Endothelial cell of umbilical vein (primary cell): Measurements from ENCODE around the gene HIVEP3. TPM values are rescaled to one million over a fixed set of nuclear protein-coding genes. Genes with fewer than 3 reads are reported as not detected.
"Not testable (repeated sequence)": the region's sequence is repeated elsewhere in the genome, so short reads cannot be mapped to it uniquely, and the experiment has no call there.

Experiments used
- BruUV-seq: library from RNA; stranded (reverse); fragments of 400-500 nt; replicated peaks from 2 replicates; lab custom pipeline; 2021; lab: Mats Ljungman, UMichigan
- CTCF ChIA-PET: fragments of 300-600, 350-600 bp; sonication (Branson Sonifier 250); formaldehyde crosslinking; loops from one replicate; lab custom pipeline; 2021; ENCODE audit warnings: antibody characterized with exemption, inconsistent platforms; lab: Charles Lee
- POLR2A ChIA-PET: fragments of 300-600, 350-600 bp; sonication (Branson Sonifier 250); formaldehyde crosslinking; loops from one replicate; lab custom pipeline; 2021; ENCODE audit warnings: antibody characterized with exemption, inconsistent platforms; lab: Charles Lee
- DNase-seq: peaks from one replicate; pipeline ENCODE4 v3.0.0-alpha.2; 2011; ENCODE audit warnings: low read depth, low spot score
- FAIRE-seq: peaks from 2 replicates; lab custom pipeline; 2011; peaks lifted over from hg19 to GRCh38; lab: Jason Lieb, UNC
- H2AFZ ChIP-seq: 2 replicates; pipeline ENCODE4 v1.6.0; 2012; ENCODE audit warnings: low read depth, low read length, control low read depth, inconsistent platforms
- H3K27ac ChIP-seq: 2 replicates; pipeline ENCODE4 v1.5.1; 2011; ENCODE audit warnings: low read depth, mild to moderate bottlenecking, control low read depth, low read length, moderate library complexity; ENCODE audit not compliant: insufficient read depth
- H3K27me3 ChIP-seq, 2 experiments: 2 replicates each; pipeline versions ENCODE4 v1.6.0 to v1.6.1; 2011; ENCODE audit warnings: low read length in 2 of 2, mixed read lengths in 1 of 2; ENCODE audit not compliant: control insufficient read depth in 2 of 2, insufficient read depth in 2 of 2
- H3K36me3 ChIP-seq, 2 experiments: 2 replicates in 1 of 2; 3 replicates in 1 of 2; pipeline ENCODE4 v1.5.1; 2011; ENCODE audit warnings: low read length in 2 of 2, mild to moderate bottlenecking in 1 of 2, moderate library complexity in 1 of 2; ENCODE audit not compliant: control insufficient read depth in 2 of 2, insufficient read depth in 2 of 2; ENCODE audit errors: extremely low read depth in 1 of 2
- H3K4me1 ChIP-seq: 3 replicates; pipeline ENCODE4 v1.5.1; 2011; ENCODE audit warnings: mild to moderate bottlenecking, low read length; ENCODE audit not compliant: control insufficient read depth, insufficient read depth; ENCODE audit errors: extremely low read depth
- H3K4me2 ChIP-seq: 2 replicates; pipeline ENCODE4 v1.6.1; 2011; ENCODE audit warnings: low read length, control low read depth, mixed read lengths; ENCODE audit not compliant: insufficient read depth
- H3K4me3 ChIP-seq, 3 experiments: fragments of 200-600 bp in 1 of 3; sonication (generic), shearing (Covaris generic) in 1 of 3; replicated peaks in 1 of 3; 2 replicates each; pipeline ENCODE4 v1.5.1; 2011 to 2016; ENCODE audit warnings: control low read depth in 3 of 3, low read length in 3 of 3, mild to moderate bottlenecking in 2 of 3, inconsistent platforms in 1 of 3, low read depth in 1 of 3, moderate library complexity in 1 of 3; ENCODE audit not compliant: insufficient read depth in 1 of 3
- H3K79me2 ChIP-seq: 2 replicates; pipeline ENCODE4 v1.6.0; 2012; ENCODE audit warnings: low read length, inconsistent platforms; ENCODE audit not compliant: control insufficient read depth, insufficient read depth
- H3K9ac ChIP-seq: replicated peaks from 2 replicates; pipeline ENCODE3; 2011; ENCODE audit warnings: low read length, control low read depth; ENCODE audit not compliant: insufficient read depth; ENCODE audit errors: extremely low read depth
- H3K9me1 ChIP-seq: replicated peaks from 3 replicates; pipeline ENCODE4 v1.6.0; 2011; ENCODE audit warnings: mild to moderate bottlenecking, low read length; ENCODE audit not compliant: control insufficient read depth, insufficient read depth; ENCODE audit errors: extremely low read depth
- H3K9me3 ChIP-seq: replicated peaks from 2 replicates; pipeline ENCODE4 v1.5.1; 2012; ENCODE audit warnings: low read length, inconsistent platforms; ENCODE audit not compliant: control insufficient read depth, insufficient read depth
- H4K20me1 ChIP-seq: replicated peaks from 2 replicates; pipeline ENCODE3; 2011; ENCODE audit warnings: mild to moderate bottlenecking, low read length; ENCODE audit not compliant: control insufficient read depth, insufficient read depth; ENCODE audit errors: extremely low read depth
- EZH2 ChIP-seq: IDR thresholded peaks from 2 replicates; pipeline ENCODE4 v1.6.1; 2012; ENCODE audit warnings: borderline replicate concordance, low read depth, mild to moderate bottlenecking, moderate library complexity, low read length, inconsistent platforms; ENCODE audit not compliant: severe bottlenecking
- FOS ChIP-seq: IDR thresholded peaks from 2 replicates; pipeline ENCODE4 v1.6.1; 2011; ENCODE audit warnings: mild to moderate bottlenecking, low read length, moderate library complexity, borderline replicate concordance; ENCODE audit not compliant: insufficient read depth
- GATA2 ChIP-seq: IDR thresholded peaks from 2 replicates; pipeline ENCODE4 v1.7.0; 2011; ENCODE audit warnings: low read depth, mild to moderate bottlenecking, moderate library complexity, mixed read lengths, low read length; ENCODE audit not compliant: insufficient read length, insufficient read depth
- POLR2A ChIP-seq: IDR thresholded peaks from 2 replicates; pipeline ENCODE4 v1.6.1; 2012; ENCODE audit warnings: low read depth, mild to moderate bottlenecking, control low read depth, low read length
- dilution Hi-C: fragments of 300-500 bp; cut with MboI; formaldehyde crosslinking; loops from one replicate; pipeline ENCODE4 v1.15.0; 2019; ENCODE audit warnings: low sequenced_read_pairs; ENCODE audit not compliant: extremely low pct_ligation_motif_present
- intact Hi-C: fragments of 100-400 bp; cut with micrococcal nuclease; formaldehyde crosslinking; loops from one replicate; pipeline ENCODE4 v1.10.0; 2022
- polyA plus RNA-seq, 4 experiments: library from polyadenylated mRNA; depleted of rRNA in 3 of 4; stranded (reverse) in 3 of 4; unstranded in 1 of 4; fragments of >200 nt; gene quantifications; 2 replicates each; pipeline versions ENCODE4 v1.2.1 to v1.2.3, GENCODE V29; 2011 to 2012; ENCODE audit warnings: missing spikeins in 1 of 4
- total RNA-seq: library from RNA; stranded (reverse); gene quantifications from 2 replicates; pipeline ENCODE4 v1.2.3, GENCODE V29; 2021
- TF ChIP-seq, protein P1 (sequence below), 2 donors: IDR thresholded peaks; 1 replicate in 1 of 2; 2 replicates in 1 of 2; pipeline ENCODE4 v1.5.1; 2011; ENCODE audit warnings: low read length in 2 of 2, mild to moderate bottlenecking in 2 of 2, moderate library complexity in 2 of 2, control low read depth in 1 of 2, inconsistent platforms in 1 of 2, low read depth in 1 of 2; ENCODE audit not compliant: insufficient read depth in 1 of 2; ENCODE audit errors: extremely low read depth in 1 of 2

Gene HIVEP3
- total and polyA plus RNA-seq, 2 donors (not counting 3 experiments of a cell fraction or from before 2014, with no cell fraction given): 3.4 to 4.0 TPM

DNA sequence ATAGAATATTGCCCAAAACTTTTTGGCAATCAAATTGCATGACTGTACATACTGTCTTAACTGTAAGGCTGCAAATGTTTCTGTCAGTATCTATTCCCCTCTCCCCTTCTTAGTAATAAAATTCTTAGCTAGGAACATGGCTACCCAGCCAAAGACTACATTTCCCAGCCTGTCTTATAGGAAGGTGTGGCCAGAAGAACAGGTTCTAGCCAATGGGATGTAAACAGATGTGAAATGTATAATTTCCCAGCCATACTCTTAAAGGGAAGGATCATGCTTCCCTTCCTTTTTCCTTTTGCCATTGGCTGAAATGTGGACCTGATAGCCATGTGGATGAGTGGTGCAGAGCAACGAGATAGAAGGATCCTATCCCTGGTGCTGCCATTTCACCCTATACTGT lies 7.0 kb upstream of the HIVEP3 start:
- ChIA-PET CTCF (interaction anchor here (1.4 kb wide), 1 partner anchor 14 kb away, joined by 4 read pairs; no protein-coding TSS in a partner anchor), POLR2A (no interaction called here)
- H3K27ac ChIP-seq: no peak overlapping the region
- no peaks in the 10 kb centered on the region for H4K20me1 ChIP-seq
- H3K4me3 ChIP-seq: no peak overlapping the region
- no peaks in the 10 kb centered on the region for H3K9me3 ChIP-seq
- BruUV-seq: no TSS peak
- H3K36me3 ChIP-seq: no peaks in the 10 kb centered on the region
- no peak overlapping the region for H2AFZ ChIP-seq
- TF ChIP-seq POLR2A (no peak), GATA2 (no peak), EZH2 (no peak), FOS (no peak)
- TF ChIP-seq, protein P1, sequence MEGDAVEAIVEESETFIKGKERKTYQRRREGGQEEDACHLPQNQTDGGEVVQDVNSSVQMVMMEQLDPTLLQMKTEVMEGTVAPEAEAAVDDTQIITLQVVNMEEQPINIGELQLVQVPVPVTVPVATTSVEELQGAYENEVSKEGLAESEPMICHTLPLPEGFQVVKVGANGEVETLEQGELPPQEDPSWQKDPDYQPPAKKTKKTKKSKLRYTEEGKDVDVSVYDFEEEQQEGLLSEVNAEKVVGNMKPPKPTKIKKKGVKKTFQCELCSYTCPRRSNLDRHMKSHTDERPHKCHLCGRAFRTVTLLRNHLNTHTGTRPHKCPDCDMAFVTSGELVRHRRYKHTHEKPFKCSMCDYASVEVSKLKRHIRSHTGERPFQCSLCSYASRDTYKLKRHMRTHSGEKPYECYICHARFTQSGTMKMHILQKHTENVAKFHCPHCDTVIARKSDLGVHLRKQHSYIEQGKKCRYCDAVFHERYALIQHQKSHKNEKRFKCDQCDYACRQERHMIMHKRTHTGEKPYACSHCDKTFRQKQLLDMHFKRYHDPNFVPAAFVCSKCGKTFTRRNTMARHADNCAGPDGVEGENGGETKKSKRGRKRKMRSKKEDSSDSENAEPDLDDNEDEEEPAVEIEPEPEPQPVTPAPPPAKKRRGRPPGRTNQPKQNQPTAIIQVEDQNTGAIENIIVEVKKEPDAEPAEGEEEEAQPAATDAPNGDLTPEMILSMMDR (IDR thresholded peaks at IDR 0.05; ENCODE audit: extremely low read depth in 1 of 2, insufficient read depth in 1 of 2, low read depth in 1 of 2, low read length in 2 of 2): no peak
- H3K4me1 ChIP-seq: no peaks in the 10 kb centered on the region
- no peak overlapping the region for H3K9ac ChIP-seq
- no peaks in the 10 kb centered on the region for H3K27me3 ChIP-seq
- intact Hi-C loops: no loop called here
- no peak for FAIRE-seq
- DNase-seq: no peak
- H3K9me1 ChIP-seq: no peaks in the 10 kb centered on the region
- H3K79me2 ChIP-seq: no peaks in the 10 kb centered on the region
- H3K4me2 ChIP-seq: no peak overlapping the region
- dilution Hi-C loops: no loop called here

DNA sequence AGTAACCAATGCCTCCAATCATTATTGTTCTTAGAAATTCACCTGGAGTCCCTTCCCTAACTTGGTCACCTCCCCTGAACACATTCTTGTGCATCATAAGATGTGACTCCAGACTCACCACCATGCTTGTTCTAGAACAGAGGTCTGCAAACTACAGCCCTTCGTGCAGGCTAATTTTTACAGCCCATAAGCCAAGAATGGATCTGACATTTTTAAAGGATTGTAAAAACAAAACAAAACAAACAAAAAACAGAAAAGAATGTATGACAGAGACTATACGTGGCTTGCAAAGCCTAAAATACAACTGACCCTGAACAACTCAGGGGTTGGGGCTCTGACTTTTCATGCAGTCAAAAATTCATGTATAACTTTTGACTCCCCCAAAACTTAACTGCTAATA lies 6.2 kb upstream of the HIVEP3 start:
- Histone ChIP-seq H4K20me1 (no peaks in the 10 kb centered on the region), H3K9me3 (no peaks in the 10 kb centered on the region), H3K4me3 (no peak overlapping the region), H3K4me1 (no peaks in the 10 kb centered on the region), H3K4me2 (no peak overlapping the region), H3K9ac (no peak overlapping the region), H3K79me2 (no peaks in the 10 kb centered on the region), H3K9me1 (no peaks in the 10 kb centered on the region), H2AFZ (no peak overlapping the region), H3K36me3 (no peaks in the 10 kb centered on the region), H3K27me3 (no peaks in the 10 kb centered on the region), H3K27ac (no peak overlapping the region)
- FAIRE-seq (no peak), DNase-seq (no peak)
- intact Hi-C loops: no loop called here
- ChIA-PET POLR2A (no interaction called here), CTCF (no interaction called here)
- TF ChIP-seq, protein P1 (IDR thresholded peaks at IDR 0.05; ENCODE audit: extremely low read depth in 1 of 2, insufficient read depth in 1 of 2, low read depth in 1 of 2, low read length in 2 of 2): no peak
- BruUV-seq: no TSS peak
- dilution Hi-C loops: no loop called here

DNA sequence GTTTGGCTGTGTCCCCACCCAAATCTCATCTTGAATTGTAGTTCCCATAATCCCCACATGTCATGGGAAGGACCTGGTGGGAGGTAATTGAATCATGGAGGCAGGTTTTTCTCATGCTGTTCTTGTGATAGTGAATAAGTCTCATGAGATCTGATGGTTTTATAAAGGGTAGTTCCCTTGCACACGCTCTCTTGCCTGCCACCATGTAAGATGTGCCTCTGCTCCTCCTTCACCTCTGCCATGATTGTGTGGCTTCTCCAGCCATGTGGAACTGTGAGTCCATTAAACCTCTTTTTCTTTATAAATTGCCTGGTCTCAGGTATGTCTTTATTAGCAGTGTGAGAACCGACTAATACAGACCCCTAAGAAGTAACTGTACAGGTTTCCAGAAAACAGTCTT lies 2.5 kb upstream of the HIVEP3 start:
- DNase-seq, H3K9me1 ChIP-seq, CTCF ChIA-PET, FAIRE-seq, H4K20me1 ChIP-seq, H3K9ac ChIP-seq, POLR2A ChIA-PET, H3K4me2 ChIP-seq, dilution Hi-C loops, H3K79me2 ChIP-seq, H3K27ac ChIP-seq, BruUV-seq, H3K27me3 ChIP-seq, H3K4me3 ChIP-seq, H2AFZ ChIP-seq, intact Hi-C loops, H3K4me1 ChIP-seq, H3K9me3 ChIP-seq, H3K36me3 ChIP-seq: not testable (repeated sequence)
